ENCODE measurements around the gene EGR2.

The EGR2 gene

GRCh38 chr10:62816331-62817120 is at the start of gene EGR2:
EGR2 (minus strand) TSS chr10:62816366; CDS start chr10:62816029, 337 bp downstream.
- peak; percentile 98 for DNase-seq

- DNase-seq, result no peak
These were observed 46.3 kb upstream of the EGR2 start for GRCh38 chr10:62862447-62862846.

- DNase-seq, result no peak
These were observed 45.3 kb upstream of the EGR2 start for GRCh38 chr10:62861507-62861906.

- no peak for DNase-seq
These were observed 44.8 kb upstream of the EGR2 start for GRCh38 chr10:62860946-62861345.

GRCh38 chr10:62858364-62858763 is 42.2 kb upstream of the EGR2 start:
- DNase-seq, result no peak

GRCh38 chr10:62856021-62856420 is 39.9 kb upstream of the EGR2 start:
- DNase-seq, result peak; percentile 72

- DNase-seq, result peak; percentile 77
These were observed 37.5 kb upstream of the EGR2 start for GRCh38 chr10:62853710-62854109.

GRCh38 chr10:62852961-62853702 is 37.0 kb upstream of the EGR2 start:
- peak; percentile 77 for DNase-seq

GRCh38 chr10:62851442-62851841 is 35.3 kb upstream of the EGR2 start:
- no peak for DNase-seq

- DNase-seq, result no peak
These were observed 34.5 kb upstream of the EGR2 start for GRCh38 chr10:62850646-62851045.

GRCh38 chr10:62847433-62847832 is 31.3 kb upstream of the EGR2 start:
- no peak for DNase-seq

- no peak for DNase-seq
These were observed 28.3 kb upstream of the EGR2 start for GRCh38 chr10:62844280-62845011.

GRCh38 chr10:62843600-62843999 is 27.4 kb upstream of the EGR2 start:
- no peak for DNase-seq

GRCh38 chr10:62842983-62843382 is 26.8 kb upstream of the EGR2 start:
- no peak for DNase-seq

GRCh38 chr10:62839590-62839989 is 23.4 kb upstream of the EGR2 start:
- DNase-seq, result no peak

- no peak for DNase-seq
These were observed 15.2 kb upstream of the EGR2 start for GRCh38 chr10:62831346-62831745.

GRCh38 chr10:62830679-62831078 is 14.5 kb upstream of the EGR2 start:
- DNase-seq, result no peak

GRCh38 chr10:62829622-62830021 is 13.5 kb upstream of the EGR2 start:
- DNase-seq, result no peak

- DNase-seq, result no peak
These were observed 10.1 kb upstream of the EGR2 start for GRCh38 chr10:62826273-62826672.

- DNase-seq, result no peak
These were observed 4.4 kb upstream of the EGR2 start for GRCh38 chr10:62820586-62820985.

- DNase-seq, result no peak
These were observed 3.2 kb upstream of the EGR2 start for GRCh38 chr10:62819141-62819920.

GRCh38 chr10:62818426-62819011 is 2.4 kb upstream of the EGR2 start:
- no peak for DNase-seq
